GF-D8 (cell line): ENCODE results near the gene CDH19.

Source experiments
- DNase-seq: peaks from one replicate; lab custom pipeline; 2025; lab: John Stamatoyannopoulos, UW

Gene CDH19

DNA sequence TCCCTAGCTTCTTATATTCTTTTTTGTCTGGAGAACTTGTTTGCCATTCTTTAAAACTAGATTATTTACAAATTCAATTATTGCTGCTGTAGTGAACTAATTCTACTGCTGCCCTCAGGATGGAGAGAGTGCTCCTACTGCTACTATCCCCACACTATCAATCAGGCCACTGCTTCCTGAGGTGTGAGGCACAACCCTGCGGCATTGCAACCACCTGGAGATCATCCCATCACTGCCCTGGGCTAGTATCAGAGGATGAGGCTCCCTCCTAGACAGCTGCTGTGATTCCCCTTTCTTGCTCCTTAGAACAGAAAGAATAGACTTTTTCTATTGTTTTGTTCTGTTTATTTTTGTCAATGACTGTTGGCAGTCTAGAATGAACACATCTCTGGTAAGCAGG, 146.6 kb downstream of the CDH19 start:
- DNase-seq = no peak
